Right lobe of liver (tissue), 6 donors: ENCODE data around the gene P2RY6. TPM values are rescaled to one million over a fixed set of nuclear protein-coding genes. Genes with fewer than 3 reads are reported as not detected.
A peak's percentile ranks its signal among the peaks of the same experiment; 100 is the strongest.

Experiments used
- ATAC-seq, 4 donors: fragments of 200-7000 bp; cut with Tn5 transposase; one replicate each; pipeline ENCODE4 v1.9.1; 2020; ENCODE audit warnings: mild to moderate bottlenecking in 4 of 4, moderate library complexity in 4 of 4
- DNase-seq, 3 donors: peaks; one replicate each; pipeline ENCODE4 v3.0.0-alpha.2; 2020
- H3K27ac ChIP-seq, 3 donors: fragments of 200-600 bp; one replicate each; pipeline ENCODE4 v1.8.0; 2022
- H3K27me3 ChIP-seq, 2 donors: fragments of 200-600 bp; one replicate each; pipeline ENCODE4 v1.8.0; 2022
- H3K36me3 ChIP-seq, 4 donors: fragments of 200-600 bp; sonication (generic) in 1 of 4; one replicate each; pipeline versions ENCODE4 v1.5.1 to v1.8.0; 2017 to 2022; ENCODE audit warnings: control low read depth in 1 of 4
- H3K4me1 ChIP-seq, 4 donors: fragments of 200-600 bp; sonication (generic) in 1 of 4; one replicate each; pipeline versions ENCODE4 v1.5.1 to v1.8.0; 2017 to 2022; ENCODE audit warnings: control low read depth in 1 of 4
- H3K4me3 ChIP-seq, 3 donors: fragments of 200-600 bp; one replicate each; pipeline ENCODE4 v1.8.0; 2022
- H3K9me3 ChIP-seq, 4 donors: fragments of 200-600 bp; sonication (generic) in 1 of 4; one replicate each; pipeline versions ENCODE4 v1.5.1 to v1.8.0; 2017 to 2022; ENCODE audit warnings: control low read depth in 1 of 4
- POLR2A ChIP-seq: fragments of 450-650 bp; IDR thresholded peaks from one replicate; pipeline ENCODE4 v1.6.1; 2017; ENCODE audit warnings: antibody characterized with exemption, mild to moderate bottlenecking
- WGBS: methylation state at CpG from one replicate; pipeline ENCODE4 v1.1.6; 2018; ENCODE audit warnings: low coverage, low lambda C conversion rate; ENCODE audit not compliant: insufficient coverage; ENCODE audit errors: missing lambda C conversion rate; 5-methylcytosine and 5-hydroxymethylcytosine counted together
- intact Hi-C, 2 donors: fragments of 100-400 bp; cut with DNase I; formaldehyde crosslinking; loops; one replicate each; pipeline versions ENCODE4 v1.11.2 to v1.14.1; 2022
- total RNA-seq, 6 experiments: library from RNA; depleted of rRNA in 2 of 6; stranded (reverse); fragments of >200 nt in 2 of 6; fragmentation: NEBNext Ultra II Directional in 3 of 6; extraction: Animal tissue kit (Norgen Biotek cat#: 25700) in 3 of 6; gene quantifications; one replicate each; pipeline versions ENCODE4 v1.1.0 to v1.2.4, GENCODE V29; 2016 to 2023
- TF ChIP-seq, protein P1 (sequence below), 4 donors: fragments of 200-600 bp in 3 of 4; fragments of 450-650 bp in 1 of 4; IDR thresholded peaks; one replicate each; pipeline versions ENCODE4 v1.5.1 to v1.8.0; 2016 to 2022; ENCODE audit warnings: antibody characterized with exemption in 4 of 4, mild to moderate bottlenecking in 2 of 4
- donor health status: DM: no; HTN: yes; CAD: no.
- donor health status: DM: no; HTN: no; CAD: no.
- donor health status: DM: no; HTN: no; CAD: no.
- donor health status: DM: no; HTN: yes; CAD: no.
- donor health status: DM: no; HTN: yes; CAD: no.

The P2RY6 gene
- total RNA-seq, 6 experiments from 2014 or later, result 0.24 to 1.8 (median 0.62) TPM

DNA sequence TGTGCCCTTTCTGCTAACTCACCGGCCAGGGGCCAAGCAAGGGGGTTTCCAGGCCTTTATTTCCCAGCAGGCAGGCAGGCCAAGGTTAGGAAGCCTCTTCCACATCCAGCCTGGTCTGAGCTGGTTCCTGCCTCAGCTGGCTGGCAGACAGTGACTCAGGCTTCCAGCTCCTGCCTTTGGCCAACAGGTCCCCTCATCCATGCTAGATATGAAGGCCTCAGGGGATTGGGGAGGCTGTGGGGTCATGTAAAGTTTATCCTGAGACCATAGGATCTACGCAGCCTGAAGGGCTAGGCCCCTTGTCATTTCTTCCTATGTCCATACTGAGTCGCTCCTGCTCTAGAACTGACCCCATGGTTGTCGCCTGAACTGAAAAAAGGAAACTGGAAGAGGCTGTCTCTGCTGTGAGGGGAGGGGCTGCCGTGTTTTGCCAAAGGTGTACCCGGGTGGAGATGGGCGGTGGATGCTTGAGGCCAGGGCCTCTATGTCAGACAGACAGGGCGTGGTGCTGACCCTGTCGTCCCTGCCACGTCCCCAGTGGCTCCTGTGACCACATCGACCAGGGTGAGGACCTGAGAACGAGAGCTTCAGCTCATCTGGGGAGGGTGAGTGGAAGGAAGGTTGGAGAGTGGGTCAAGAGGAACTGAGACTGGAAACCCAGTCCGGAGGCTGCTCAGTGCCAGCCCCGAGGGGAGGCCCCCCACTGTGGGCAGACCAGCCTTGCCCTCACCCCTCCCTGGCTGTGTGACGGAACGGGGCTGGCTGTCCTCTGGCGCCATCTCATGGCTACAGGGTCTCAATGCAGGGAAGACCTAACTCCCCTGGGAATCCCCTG is 17.0 kb downstream of the P2RY6 start:
- Histone ChIP-seq H3K36me3 (no peaks in the 10 kb centered on the region), H3K4me1 (peaks cover 0 to 6% (median 3%) of the 10 kb centered on the region in 4 donors), H3K9me3 (no peaks in the 10 kb centered on the region), H3K27me3 (no peaks in the 10 kb centered on the region), H3K27ac (peak overlapping the region in 2 of 3 donors; percentile 67 to 80), H3K4me3 (no peak overlapping the region)
- WGBS, result 16% methylated on average over 9 of the region's 17 CpGs
- intact Hi-C loops, result no loop called here
- DNase-seq, result peak; percentile 72 to 82 (median 73)
- TF ChIP-seq, protein P1, sequence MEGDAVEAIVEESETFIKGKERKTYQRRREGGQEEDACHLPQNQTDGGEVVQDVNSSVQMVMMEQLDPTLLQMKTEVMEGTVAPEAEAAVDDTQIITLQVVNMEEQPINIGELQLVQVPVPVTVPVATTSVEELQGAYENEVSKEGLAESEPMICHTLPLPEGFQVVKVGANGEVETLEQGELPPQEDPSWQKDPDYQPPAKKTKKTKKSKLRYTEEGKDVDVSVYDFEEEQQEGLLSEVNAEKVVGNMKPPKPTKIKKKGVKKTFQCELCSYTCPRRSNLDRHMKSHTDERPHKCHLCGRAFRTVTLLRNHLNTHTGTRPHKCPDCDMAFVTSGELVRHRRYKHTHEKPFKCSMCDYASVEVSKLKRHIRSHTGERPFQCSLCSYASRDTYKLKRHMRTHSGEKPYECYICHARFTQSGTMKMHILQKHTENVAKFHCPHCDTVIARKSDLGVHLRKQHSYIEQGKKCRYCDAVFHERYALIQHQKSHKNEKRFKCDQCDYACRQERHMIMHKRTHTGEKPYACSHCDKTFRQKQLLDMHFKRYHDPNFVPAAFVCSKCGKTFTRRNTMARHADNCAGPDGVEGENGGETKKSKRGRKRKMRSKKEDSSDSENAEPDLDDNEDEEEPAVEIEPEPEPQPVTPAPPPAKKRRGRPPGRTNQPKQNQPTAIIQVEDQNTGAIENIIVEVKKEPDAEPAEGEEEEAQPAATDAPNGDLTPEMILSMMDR (IDR thresholded peaks at IDR 0.05), result peak; percentile 78 to 88 (median 81)
- no peak for TF ChIP-seq POLR2A
- peak; percentile 83 to 90 (median 86) for ATAC-seq

DNA sequence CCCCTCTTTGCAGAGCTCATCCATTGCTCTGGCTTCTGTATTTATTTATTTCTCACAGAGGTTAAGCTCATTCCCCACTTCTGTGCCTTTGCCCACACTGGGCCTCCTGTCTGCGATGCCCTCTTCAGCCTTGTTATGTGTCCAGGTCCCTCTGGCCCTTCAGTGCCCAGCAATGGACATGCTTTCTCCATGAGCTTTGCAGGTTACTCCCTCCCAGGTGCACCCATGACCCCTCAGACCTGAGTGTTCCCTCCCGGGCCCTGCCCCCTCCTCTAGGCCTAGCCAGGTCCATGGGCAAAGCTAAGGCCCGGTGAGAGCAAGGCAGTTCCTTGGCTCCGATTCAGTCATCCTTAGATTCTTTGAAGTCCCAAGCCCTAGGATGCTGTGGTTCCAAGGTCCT is 18.4 kb downstream of the P2RY6 start:
- 76% methylated on average over 3 of the region's 4 CpGs for WGBS
- no peaks in the 10 kb centered on the region for H3K9me3 ChIP-seq
- ATAC-seq, result no peak

DNA sequence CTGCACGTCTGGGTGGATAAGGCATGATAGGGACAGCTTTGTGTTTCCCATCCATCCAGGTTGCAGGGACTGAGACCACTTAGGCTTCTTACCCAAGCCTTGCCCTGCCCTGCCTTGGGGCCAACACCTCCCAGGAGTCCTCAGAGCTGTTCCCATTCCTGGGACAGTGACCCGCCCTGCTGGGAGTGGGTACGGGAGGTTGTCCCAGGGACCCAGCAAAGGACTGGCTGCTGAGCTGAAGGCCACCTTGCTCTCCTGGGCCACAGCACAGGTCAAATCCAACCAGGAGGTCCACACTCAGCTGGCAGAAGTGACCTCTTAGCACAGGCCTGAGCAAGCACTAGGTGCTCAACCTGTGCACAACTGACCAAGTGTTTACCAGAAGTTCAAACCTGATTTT is 19.1 kb downstream of the P2RY6 start:
- intact Hi-C loops, result loop anchor here in 1 of 2 donors (10.0 kb wide), 1 partner anchor 94 kb away; no protein-coding TSS in a partner anchor
- ATAC-seq (no peak), DNase-seq (peak in 1 of 3 donors; percentile 28)
- Histone ChIP-seq H3K27me3 (no peaks in the 10 kb centered on the region), H3K27ac (no peak overlapping the region), H3K4me1 (peaks cover 0 to 6% (median 3%) of the 10 kb centered on the region in 4 donors), H3K9me3 (no peaks in the 10 kb centered on the region), H3K4me3 (no peak overlapping the region), H3K36me3 (no peaks in the 10 kb centered on the region)
- no CpG with 5 or more reads among the region's 3 CpGs for WGBS
- TF ChIP-seq, protein P1 (IDR thresholded peaks at IDR 0.05), result no peak
- no peak for TF ChIP-seq POLR2A

More for the DNA sequence above, 18.4 kb downstream of the P2RY6 start:
- H3K27me3 ChIP-seq, result no peaks in the 10 kb centered on the region
- H3K27ac ChIP-seq, result no peak overlapping the region
- peaks cover 0 to 6% (median 3%) of the 10 kb centered on the region in 4 donors for H3K4me1 ChIP-seq
- intact Hi-C loops, result loop anchor here in 1 of 2 donors (10.0 kb wide), 1 partner anchor 94 kb away; no protein-coding TSS in a partner anchor
- TF ChIP-seq POLR2A, result no peak
- TF ChIP-seq, protein P1 (IDR thresholded peaks at IDR 0.05), result no peak
- H3K4me3 ChIP-seq, result no peak overlapping the region
- no peaks in the 10 kb centered on the region for H3K36me3 ChIP-seq
- DNase-seq, result peak in 1 of 3 donors; percentile 33

DNA sequence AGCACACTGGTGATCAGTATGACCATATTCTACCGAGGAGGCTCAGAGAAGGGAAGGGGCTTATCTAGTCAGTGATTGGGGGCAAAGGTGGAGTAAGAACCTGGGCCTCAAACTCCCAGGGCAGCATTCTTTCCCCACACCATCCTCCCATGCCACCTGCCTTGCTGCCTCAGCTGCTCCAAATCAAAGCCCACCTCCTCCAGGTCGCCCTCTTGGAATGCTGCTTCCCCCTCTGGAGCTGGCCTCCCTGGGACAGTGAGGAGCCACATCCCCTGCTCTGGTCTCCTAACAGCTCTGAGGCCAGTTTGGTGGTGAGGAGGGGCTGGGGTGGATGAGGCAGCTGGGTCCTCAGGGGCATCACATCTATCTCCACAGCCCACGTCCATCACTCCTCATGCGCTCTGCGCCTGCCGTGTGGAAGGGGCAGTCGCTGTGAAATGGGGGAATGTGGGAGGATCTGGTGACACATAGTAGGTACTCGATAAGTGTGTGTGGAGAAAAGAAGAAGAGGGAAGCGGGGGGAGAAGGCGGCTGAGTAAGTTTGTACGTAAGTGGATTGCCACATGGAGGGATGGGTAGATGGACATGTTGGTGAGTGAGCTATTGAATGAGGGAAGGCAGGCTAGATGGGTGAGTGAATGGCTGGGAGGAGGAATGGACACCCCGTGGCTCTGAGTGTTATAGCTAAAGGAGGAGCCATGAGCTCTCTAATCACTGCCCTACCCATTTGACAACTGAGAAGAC is 19.8 kb downstream of the P2RY6 start:
- H3K4me3 ChIP-seq, result no peak overlapping the region
- peak in 1 of 3 donors; percentile 31 for DNase-seq
- no peaks in the 10 kb centered on the region for H3K27me3 ChIP-seq
- H3K4me1 ChIP-seq, result peaks cover 0 to 6% (median 3%) of the 10 kb centered on the region in 4 donors
- no peaks in the 10 kb centered on the region for H3K9me3 ChIP-seq
- H3K36me3 ChIP-seq, result no peaks in the 10 kb centered on the region
- intact Hi-C loops, result loop anchor here in 1 of 2 donors (10.0 kb wide), 1 partner anchor 93 kb away; no protein-coding TSS in a partner anchor
- H3K27ac ChIP-seq, result no peak overlapping the region
- WGBS, result 70% methylated on average over 12 of the region's 12 CpGs
- no peak for TF ChIP-seq POLR2A
- TF ChIP-seq, protein P1 (IDR thresholded peaks at IDR 0.05), result no peak
- ATAC-seq, result no peak
